ENCODE results near the gene FTO.
"Not testable (repeated sequence)": the region's sequence is repeated elsewhere in the genome, so short reads cannot be mapped to it uniquely, and the experiment has no call there.

FTO gene

GRCh38 chr16:53886482-53887378 lies 182.8 kb downstream of the FTO start:
- Histone ChIP-seq H3K27ac (no peak overlapping the region), H3K4me1 (peaks cover 0 to 16% (median 5%) of the 10 kb centered on the region in 4 donors), H3K27me3 (no peaks in the 10 kb centered on the region), H3K9me3 (no peaks in the 10 kb centered on the region), H3K36me3 (peaks cover 11 to 24% (median 14%) of the 10 kb centered on the region in 3 donors), H3K4me3 (no peak overlapping the region)
- intact Hi-C loops (cut with DNase I; ENCODE audit: low total_unique reads), result loop anchor here (10.0 kb wide), 1 partner anchor 112 kb away; no protein-coding TSS in a partner anchor
- DNase-seq, result no peak
- no peak for TF ChIP-seq CTCF (IDR thresholded peaks at IDR 0.05)

GRCh38 chr16:53888222-53888621 lies 184.3 kb downstream of the FTO start:
- H3K9me3 ChIP-seq, result no peaks in the 10 kb centered on the region
- TF ChIP-seq CTCF (IDR thresholded peaks at IDR 0.05), result no peak
- no peak overlapping the region for H3K27ac ChIP-seq
- H3K4me3 ChIP-seq, result no peak overlapping the region
- intact Hi-C loops (cut with DNase I; ENCODE audit: low total_unique reads), result loop anchor here (10.0 kb wide), 1 partner anchor 113 kb away; no protein-coding TSS in a partner anchor
- peaks cover 11 to 21% (median 14%) of the 10 kb centered on the region in 3 donors for H3K36me3 ChIP-seq
- no peaks in the 10 kb centered on the region for H3K27me3 ChIP-seq
- DNase-seq, result no peak
- peaks cover 0 to 20% (median 9%) of the 10 kb centered on the region in 4 donors for H3K4me1 ChIP-seq

GRCh38 chr16:53890877-53891276 lies 186.9 kb downstream of the FTO start:
- H3K9me3 ChIP-seq; DNase-seq; H3K27ac ChIP-seq; H3K27me3 ChIP-seq; H3K4me3 ChIP-seq; intact Hi-C loops (cut with DNase I; ENCODE audit: low total_unique reads): not testable (repeated sequence)
- H3K4me1 ChIP-seq, result peaks cover 0 to 36% (median 22%) of the 10 kb centered on the region in 4 donors
- H3K36me3 ChIP-seq, result peaks cover 11 to 21% (median 14%) of the 10 kb centered on the region in 3 donors

GRCh38 chr16:53891409-53892139 lies 187.6 kb downstream of the FTO start:
- no peak overlapping the region for H3K4me3 ChIP-seq
- H3K27me3 ChIP-seq, result no peaks in the 10 kb centered on the region
- peaks cover 0 to 43% (median 22%) of the 10 kb centered on the region in 4 donors for H3K4me1 ChIP-seq
- DNase-seq, result no peak
- intact Hi-C loops (cut with DNase I; ENCODE audit: low total_unique reads), result no loop called here
- no peak overlapping the region for H3K27ac ChIP-seq
- peaks cover 11 to 21% (median 14%) of the 10 kb centered on the region in 3 donors for H3K36me3 ChIP-seq
- no peaks in the 10 kb centered on the region for H3K9me3 ChIP-seq
- TF ChIP-seq CTCF (IDR thresholded peaks at IDR 0.05), result no peak

GRCh38 chr16:53892155-53892554 lies 188.2 kb downstream of the FTO start:
- Histone ChIP-seq H3K27ac (no peak overlapping the region), H3K4me1 (peaks cover 0 to 48% (median 22%) of the 10 kb centered on the region in 4 donors), H3K27me3 (no peaks in the 10 kb centered on the region), H3K9me3 (no peaks in the 10 kb centered on the region), H3K4me3 (no peak overlapping the region), H3K36me3 (peaks cover 11 to 21% (median 14%) of the 10 kb centered on the region in 3 donors)
- peak; percentile 65 to 69 for TF ChIP-seq CTCF (IDR thresholded peaks at IDR 0.05)
- intact Hi-C loops (cut with DNase I; ENCODE audit: low total_unique reads), result no loop called here
- DNase-seq, result peak in 1 of 2 donors; percentile 34
